PC-3 (cell line): ENCODE results near the gene ITPR3.

Source experiments
- CTCF ChIP-seq: fragments of 300-600 bp; sonication (generic); conservative IDR thresholded peaks from 2 replicates; pipeline ENCODE4 v1.5.1; 2017; ENCODE audit warnings: antibody characterized with exemption, low read depth, mild to moderate bottlenecking, low read length
- EZH2 ChIP-seq: fragments of 300-600 bp; sonication (generic); IDR thresholded peaks from one replicate; pipeline ENCODE4 v1.6.1; 2017; ENCODE audit warnings: antibody characterized with exemption, mild to moderate bottlenecking, low read length; ENCODE audit not compliant: unreplicated experiment
- EZH2phosphoT487 ChIP-seq: fragments of 300-600 bp; sonication (generic); IDR thresholded peaks from 2 replicates; pipeline ENCODE4 v1.6.1; 2018; ENCODE audit warnings: mild to moderate bottlenecking, antibody characterized with exemption, low read length, borderline replicate concordance

- TF ChIP-seq CTCF, result no peak
- TF ChIP-seq EZH2phosphoT487, result no peak
- no peak for TF ChIP-seq EZH2
These were observed 33.6 kb upstream of the ITPR3 start for GRCh38 chr6:33587529-33587928.
